ENCODE measurements around the gene DLG5. TPM values are rescaled to one million over a fixed set of nuclear protein-coding genes. Genes with fewer than 3 reads are reported as not detected.

Gene DLG5
- total and polyA plus RNA-seq, 10 of the 15 experiments (the other 5 are each of a cell fraction or from before 2014, with no cell fraction given): 0.18 to 6.6 (median 2.7) TPM

DNA sequence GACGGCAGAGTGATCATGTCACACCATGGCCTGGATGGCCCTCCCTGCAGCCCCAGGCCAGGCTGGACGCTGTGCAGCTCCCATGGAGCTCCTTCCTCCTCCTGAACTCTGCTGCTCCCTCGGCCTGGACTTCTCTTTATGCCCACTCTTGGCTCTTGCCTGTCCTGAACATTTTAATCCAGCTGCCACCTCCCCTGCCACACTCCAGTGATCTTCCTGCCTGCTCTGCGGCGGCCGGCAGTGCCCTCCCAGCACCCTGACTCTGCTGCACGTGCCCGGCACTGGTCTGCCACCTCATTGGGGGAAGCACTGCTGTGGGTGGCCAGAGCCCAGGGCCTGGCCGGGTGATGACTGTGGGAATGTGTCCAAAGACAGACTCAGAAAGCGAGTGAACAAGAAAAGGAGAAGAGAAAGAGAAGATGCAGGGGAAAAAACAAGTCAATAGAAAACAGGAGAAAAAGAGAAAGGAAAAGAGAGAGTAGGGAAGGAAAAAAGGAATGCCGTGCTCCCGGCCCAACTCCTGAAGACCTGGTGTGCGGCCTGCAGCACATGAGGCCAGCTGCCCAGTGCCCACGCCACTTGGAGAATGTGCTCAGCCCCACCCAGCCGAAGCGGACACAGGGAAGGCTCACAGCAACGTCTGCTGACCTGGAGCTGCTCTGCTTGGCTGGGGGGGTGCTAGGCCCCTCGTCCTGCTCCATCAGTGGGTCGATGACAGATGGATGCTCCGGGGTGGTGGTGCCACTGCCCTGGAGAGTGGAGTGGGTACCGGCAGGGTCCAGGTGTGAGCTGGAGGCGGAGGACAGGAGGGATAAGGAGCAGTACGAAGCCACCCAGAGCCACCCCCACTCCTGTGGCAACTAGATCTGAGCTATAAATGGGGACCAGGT lies 115.9 kb downstream of the DLG5 start:
- in situ Hi-C loops (cut with MboI): no loop called here
- ATAC-seq (no peak), DNase-seq (ENCODE audit: low read depth, low spot score) (no peak), FAIRE-seq (no peak)
- no peak overlapping the region for H3K9ac ChIP-seq (ENCODE audit: control insufficient read depth, insufficient read depth, low read length)
- no peaks in the 10 kb centered on the region for H3K27me3 ChIP-seq (replicated peaks in 1 of 2; ENCODE audit: control insufficient read depth in 2 of 2, insufficient read depth in 2 of 2, low read length in 1 of 2)
- RAD21 ChIA-PET (ENCODE audit: unreplicated experiment): no interaction called here
- no peaks in the 10 kb centered on the region for H3K9me3 ChIP-seq (replicated peaks; ENCODE audit: control insufficient read depth, insufficient read depth, low read length)
- POLR2A ChIA-PET: no interaction called here
- H3K4me3 ChIP-seq: no peak overlapping the region
- no peak overlapping the region for H3K4me2 ChIP-seq (ENCODE audit: control insufficient read depth, insufficient read depth)
- CTCF ChIA-PET: no interaction called here
- intact Hi-C loops (cut with micrococcal nuclease; ENCODE audit: unreplicated experiment): no loop called here
- H3K36me3 ChIP-seq (ENCODE audit: control insufficient read depth in 2 of 2, insufficient read depth in 2 of 2, low read length in 1 of 2): peaks cover 0 to 6% of the 10 kb centered on the region in 2 experiments; a peak in 2 of 4 replicates
- no peak overlapping the region for H2AFZ ChIP-seq (ENCODE audit: control insufficient read depth, low read depth, low read length)
- H4K20me1 ChIP-seq (ENCODE audit: control insufficient read depth, insufficient read depth): no peaks in the 10 kb centered on the region
- no peaks in the 10 kb centered on the region for H3K79me2 ChIP-seq (ENCODE audit: control insufficient read depth, insufficient read depth, low read length)
- H3K4me1 ChIP-seq (ENCODE audit: control insufficient read depth, insufficient read depth, low read length): no peaks in the 10 kb centered on the region
- no peak overlapping the region for H3K27ac ChIP-seq (ENCODE audit: control insufficient read depth, insufficient read depth)
- BruUV-seq (replicated peaks): no TSS peak
- 83% methylated on average over 23 of the region's 23 CpGs for WGBS (ENCODE audit: insufficient coverage, insufficient replicate concordance, low lambda C conversion rate, missing lambda C conversion rate)
- SMC1A ChIA-PET (ENCODE audit: uncharacterized antibody, unreplicated experiment): interaction anchor here (1.0 kb wide), 1 partner anchor 9 kb away, joined by 3 read pairs; no protein-coding TSS in a partner anchor
- TF ChIP-seq ZSCAN29 (IDR thresholded peaks at IDR 0.05) (no peak), EED (IDR thresholded peaks at IDR 0.05; ENCODE audit: low read depth) (no peak), TCF12 (IDR thresholded peaks at IDR 0.05; ENCODE audit: low read depth, low read length) (no peak), SREBF1 (IDR thresholded peaks at IDR 0.05; ENCODE audit: low read length) (no peak), MXI1 (IDR thresholded peaks at IDR 0.05; ENCODE audit: low read depth, low read length) (no peak), CHD4 (IDR thresholded peaks at IDR 0.05) (no peak), CHD1 (IDR thresholded peaks at IDR 0.05; ENCODE audit: low read depth, low read length) (no peak), HDAC6 (IDR thresholded peaks at IDR 0.05; ENCODE audit: unreplicated experiment) (no peak)
- TF ChIP-seq, protein P1, sequence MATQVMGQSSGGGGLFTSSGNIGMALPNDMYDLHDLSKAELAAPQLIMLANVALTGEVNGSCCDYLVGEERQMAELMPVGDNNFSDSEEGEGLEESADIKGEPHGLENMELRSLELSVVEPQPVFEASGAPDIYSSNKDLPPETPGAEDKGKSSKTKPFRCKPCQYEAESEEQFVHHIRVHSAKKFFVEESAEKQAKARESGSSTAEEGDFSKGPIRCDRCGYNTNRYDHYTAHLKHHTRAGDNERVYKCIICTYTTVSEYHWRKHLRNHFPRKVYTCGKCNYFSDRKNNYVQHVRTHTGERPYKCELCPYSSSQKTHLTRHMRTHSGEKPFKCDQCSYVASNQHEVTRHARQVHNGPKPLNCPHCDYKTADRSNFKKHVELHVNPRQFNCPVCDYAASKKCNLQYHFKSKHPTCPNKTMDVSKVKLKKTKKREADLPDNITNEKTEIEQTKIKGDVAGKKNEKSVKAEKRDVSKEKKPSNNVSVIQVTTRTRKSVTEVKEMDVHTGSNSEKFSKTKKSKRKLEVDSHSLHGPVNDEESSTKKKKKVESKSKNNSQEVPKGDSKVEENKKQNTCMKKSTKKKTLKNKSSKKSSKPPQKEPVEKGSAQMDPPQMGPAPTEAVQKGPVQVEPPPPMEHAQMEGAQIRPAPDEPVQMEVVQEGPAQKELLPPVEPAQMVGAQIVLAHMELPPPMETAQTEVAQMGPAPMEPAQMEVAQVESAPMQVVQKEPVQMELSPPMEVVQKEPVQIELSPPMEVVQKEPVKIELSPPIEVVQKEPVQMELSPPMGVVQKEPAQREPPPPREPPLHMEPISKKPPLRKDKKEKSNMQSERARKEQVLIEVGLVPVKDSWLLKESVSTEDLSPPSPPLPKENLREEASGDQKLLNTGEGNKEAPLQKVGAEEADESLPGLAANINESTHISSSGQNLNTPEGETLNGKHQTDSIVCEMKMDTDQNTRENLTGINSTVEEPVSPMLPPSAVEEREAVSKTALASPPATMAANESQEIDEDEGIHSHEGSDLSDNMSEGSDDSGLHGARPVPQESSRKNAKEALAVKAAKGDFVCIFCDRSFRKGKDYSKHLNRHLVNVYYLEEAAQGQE (IDR thresholded peaks at IDR 0.05; ENCODE audit: low read depth, low read length): no peak
- TF ChIP-seq, protein P2, sequence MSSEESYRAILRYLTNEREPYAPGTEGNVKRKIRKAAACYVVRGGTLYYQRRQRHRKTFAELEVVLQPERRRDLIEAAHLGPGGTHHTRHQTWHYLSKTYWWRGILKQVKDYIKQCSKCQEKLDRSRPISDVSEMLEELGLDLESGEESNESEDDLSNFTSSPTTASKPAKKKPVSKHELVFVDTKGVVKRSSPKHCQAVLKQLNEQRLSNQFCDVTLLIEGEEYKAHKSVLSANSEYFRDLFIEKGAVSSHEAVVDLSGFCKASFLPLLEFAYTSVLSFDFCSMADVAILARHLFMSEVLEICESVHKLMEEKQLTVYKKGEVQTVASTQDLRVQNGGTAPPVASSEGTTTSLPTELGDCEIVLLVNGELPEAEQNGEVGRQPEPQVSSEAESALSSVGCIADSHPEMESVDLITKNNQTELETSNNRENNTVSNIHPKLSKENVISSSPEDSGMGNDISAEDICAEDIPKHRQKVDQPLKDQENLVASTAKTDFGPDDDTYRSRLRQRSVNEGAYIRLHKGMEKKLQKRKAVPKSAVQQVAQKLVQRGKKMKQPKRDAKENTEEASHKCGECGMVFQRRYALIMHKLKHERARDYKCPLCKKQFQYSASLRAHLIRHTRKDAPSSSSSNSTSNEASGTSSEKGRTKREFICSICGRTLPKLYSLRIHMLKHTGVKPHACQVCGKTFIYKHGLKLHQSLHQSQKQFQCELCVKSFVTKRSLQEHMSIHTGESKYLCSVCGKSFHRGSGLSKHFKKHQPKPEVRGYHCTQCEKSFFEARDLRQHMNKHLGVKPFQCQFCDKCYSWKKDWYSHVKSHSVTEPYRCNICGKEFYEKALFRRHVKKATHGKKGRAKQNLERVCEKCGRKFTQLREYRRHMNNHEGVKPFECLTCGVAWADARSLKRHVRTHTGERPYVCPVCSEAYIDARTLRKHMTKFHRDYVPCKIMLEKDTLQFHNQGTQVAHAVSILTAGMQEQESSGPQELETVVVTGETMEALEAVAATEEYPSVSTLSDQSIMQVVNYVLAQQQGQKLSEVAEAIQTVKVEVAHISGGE (CRISPR knock-in tag; IDR thresholded peaks at IDR 0.05): no peak
- TF ChIP-seq, protein P3, sequence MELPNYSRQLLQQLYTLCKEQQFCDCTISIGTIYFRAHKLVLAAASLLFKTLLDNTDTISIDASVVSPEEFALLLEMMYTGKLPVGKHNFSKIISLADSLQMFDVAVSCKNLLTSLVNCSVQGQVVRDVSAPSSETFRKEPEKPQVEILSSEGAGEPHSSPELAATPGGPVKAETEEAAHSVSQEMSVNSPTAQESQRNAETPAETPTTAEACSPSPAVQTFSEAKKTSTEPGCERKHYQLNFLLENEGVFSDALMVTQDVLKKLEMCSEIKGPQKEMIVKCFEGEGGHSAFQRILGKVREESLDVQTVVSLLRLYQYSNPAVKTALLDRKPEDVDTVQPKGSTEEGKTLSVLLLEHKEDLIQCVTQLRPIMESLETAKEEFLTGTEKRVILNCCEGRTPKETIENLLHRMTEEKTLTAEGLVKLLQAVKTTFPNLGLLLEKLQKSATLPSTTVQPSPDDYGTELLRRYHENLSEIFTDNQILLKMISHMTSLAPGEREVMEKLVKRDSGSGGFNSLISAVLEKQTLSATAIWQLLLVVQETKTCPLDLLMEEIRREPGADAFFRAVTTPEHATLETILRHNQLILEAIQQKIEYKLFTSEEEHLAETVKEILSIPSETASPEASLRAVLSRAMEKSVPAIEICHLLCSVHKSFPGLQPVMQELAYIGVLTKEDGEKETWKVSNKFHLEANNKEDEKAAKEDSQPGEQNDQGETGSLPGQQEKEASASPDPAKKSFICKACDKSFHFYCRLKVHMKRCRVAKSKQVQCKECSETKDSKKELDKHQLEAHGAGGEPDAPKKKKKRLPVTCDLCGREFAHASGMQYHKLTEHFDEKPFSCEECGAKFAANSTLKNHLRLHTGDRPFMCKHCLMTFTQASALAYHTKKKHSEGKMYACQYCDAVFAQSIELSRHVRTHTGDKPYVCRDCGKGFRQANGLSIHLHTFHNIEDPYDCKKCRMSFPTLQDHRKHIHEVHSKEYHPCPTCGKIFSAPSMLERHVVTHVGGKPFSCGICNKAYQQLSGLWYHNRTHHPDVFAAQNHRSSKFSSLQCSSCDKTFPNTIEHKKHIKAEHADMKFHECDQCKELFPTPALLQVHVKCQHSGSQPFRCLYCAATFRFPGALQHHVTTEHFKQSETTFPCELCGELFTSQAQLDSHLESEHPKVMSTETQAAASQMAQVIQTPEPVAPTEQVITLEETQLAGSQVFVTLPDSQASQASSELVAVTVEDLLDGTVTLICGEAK (IDR thresholded peaks at IDR 0.05; ENCODE audit: borderline replicate concordance): no peak
